ENCODE results near the gene WDFY3. TPM values are rescaled to one million over a fixed set of nuclear protein-coding genes. Genes with fewer than 3 reads are reported as not detected.
"Not testable (repeated sequence)": the region's sequence is repeated elsewhere in the genome, so short reads cannot be mapped to it uniquely, and the experiment has no call there.

WDFY3 gene
- total RNA-seq, 4 donors from 2014 or later, result 103 to 141 (median 121) TPM

- no peak for DNase-seq
- 93 to 95% methylated on average over 2 of the region's 2 CpGs for WGBS, 2 donors
- Histone ChIP-seq H3K4me1 (peaks cover 0 to 4% of the 10 kb centered on the region in 2 donors), H3K27ac (peak overlapping the region in 1 of 3 donors; percentile 0), H3K36me3 (peaks cover 5 to 11% of the 10 kb centered on the region in 2 donors), H3K9me3 (no peaks in the 10 kb centered on the region), H3K4me3 (replicated peaks in 1 of 3) (no peak overlapping the region), H3K27me3 (no peaks in the 10 kb centered on the region)
- intact Hi-C loops (cut with DNase I), result no loop called here
- no peak for TF ChIP-seq POLR2A (IDR thresholded peaks at IDR 0.05)
- TF ChIP-seq, protein P1, sequence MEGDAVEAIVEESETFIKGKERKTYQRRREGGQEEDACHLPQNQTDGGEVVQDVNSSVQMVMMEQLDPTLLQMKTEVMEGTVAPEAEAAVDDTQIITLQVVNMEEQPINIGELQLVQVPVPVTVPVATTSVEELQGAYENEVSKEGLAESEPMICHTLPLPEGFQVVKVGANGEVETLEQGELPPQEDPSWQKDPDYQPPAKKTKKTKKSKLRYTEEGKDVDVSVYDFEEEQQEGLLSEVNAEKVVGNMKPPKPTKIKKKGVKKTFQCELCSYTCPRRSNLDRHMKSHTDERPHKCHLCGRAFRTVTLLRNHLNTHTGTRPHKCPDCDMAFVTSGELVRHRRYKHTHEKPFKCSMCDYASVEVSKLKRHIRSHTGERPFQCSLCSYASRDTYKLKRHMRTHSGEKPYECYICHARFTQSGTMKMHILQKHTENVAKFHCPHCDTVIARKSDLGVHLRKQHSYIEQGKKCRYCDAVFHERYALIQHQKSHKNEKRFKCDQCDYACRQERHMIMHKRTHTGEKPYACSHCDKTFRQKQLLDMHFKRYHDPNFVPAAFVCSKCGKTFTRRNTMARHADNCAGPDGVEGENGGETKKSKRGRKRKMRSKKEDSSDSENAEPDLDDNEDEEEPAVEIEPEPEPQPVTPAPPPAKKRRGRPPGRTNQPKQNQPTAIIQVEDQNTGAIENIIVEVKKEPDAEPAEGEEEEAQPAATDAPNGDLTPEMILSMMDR (IDR thresholded peaks at IDR 0.05), result no peak
These were observed 118.1 kb downstream of the WDFY3 start for GRCh38 chr4:84848432-84848831.

DNA sequence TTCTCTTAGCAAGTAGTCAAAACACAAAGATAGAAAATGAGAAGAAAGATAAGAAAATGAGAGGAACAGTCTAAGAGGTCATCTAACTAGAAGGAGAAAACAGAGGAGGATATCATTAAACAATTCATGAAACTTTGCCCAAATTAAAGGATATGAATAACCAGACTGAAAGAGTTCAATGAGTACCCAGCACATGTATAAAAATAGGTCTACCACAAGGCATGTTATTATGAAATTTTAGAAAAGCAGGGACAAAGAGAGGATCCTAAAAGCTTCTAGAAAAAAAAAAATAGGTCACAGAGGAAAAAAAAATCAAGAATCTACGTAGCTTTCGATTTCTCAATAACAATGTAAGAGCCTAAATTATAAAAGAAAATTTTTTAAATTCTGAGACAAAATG lies 118.5 kb downstream of the WDFY3 start:
- H3K27ac ChIP-seq, result no peak overlapping the region
- DNase-seq, result no peak
- intact Hi-C loops (cut with DNase I), result no loop called here
- 89% methylated on average over 2 of the region's 2 CpGs for WGBS, 2 donors
- peaks cover 5 to 11% of the 10 kb centered on the region in 2 donors for H3K36me3 ChIP-seq
- no peaks in the 10 kb centered on the region for H3K27me3 ChIP-seq
- no peaks in the 10 kb centered on the region for H3K9me3 ChIP-seq
- H3K4me1 ChIP-seq, result peaks cover 0 to 4% of the 10 kb centered on the region in 2 donors
- TF ChIP-seq POLR2A (IDR thresholded peaks at IDR 0.05), result no peak
- TF ChIP-seq, protein P1 (IDR thresholded peaks at IDR 0.05), result no peak
- no peak overlapping the region for H3K4me3 ChIP-seq (replicated peaks in 1 of 3)

GRCh38 chr4:84846985-84847384 lies 119.5 kb downstream of the WDFY3 start:
- Histone ChIP-seq H3K27me3 (no peaks in the 10 kb centered on the region), H3K36me3 (peaks cover 5 to 11% of the 10 kb centered on the region in 2 donors), H3K4me3 (replicated peaks in 1 of 3) (no peak overlapping the region), H3K9me3 (no peaks in the 10 kb centered on the region), H3K4me1 (peaks cover 0 to 4% of the 10 kb centered on the region in 2 donors), H3K27ac (no peak overlapping the region)
- TF ChIP-seq, protein P1 (IDR thresholded peaks at IDR 0.05), result no peak
- no peak for TF ChIP-seq POLR2A (IDR thresholded peaks at IDR 0.05)
- no peak for DNase-seq
- WGBS, 2 donors, result 84 to 89% methylated on average over 1 of the region's 1 CpG
- intact Hi-C loops (cut with DNase I), result no loop called here

DNA sequence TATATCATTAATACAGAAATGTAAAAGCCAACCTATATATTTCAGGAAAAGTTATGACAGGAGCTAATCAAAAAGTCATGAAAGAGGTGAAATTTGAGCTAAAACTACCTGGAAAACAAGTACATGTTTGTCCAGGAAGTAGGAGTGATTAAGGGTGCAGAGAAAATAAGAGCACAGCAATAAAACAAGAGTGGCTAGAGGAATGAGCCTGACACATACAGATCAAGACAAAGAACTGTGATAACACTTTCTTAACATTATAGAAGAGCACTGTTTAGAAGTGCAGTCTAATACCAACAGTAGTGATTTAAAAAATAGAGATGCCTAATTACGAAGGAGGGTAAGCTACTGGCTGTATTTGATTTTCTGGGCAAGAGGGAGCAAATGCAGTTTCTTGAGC lies 125.1 kb downstream of the WDFY3 start:
- intact Hi-C loops (cut with DNase I), result no loop called here
- no peaks in the 10 kb centered on the region for H3K4me1 ChIP-seq
- 92 to 98% methylated on average over 1 of the region's 1 CpG for WGBS, 2 donors
- DNase-seq, result no peak
- H3K27me3 ChIP-seq, result no peaks in the 10 kb centered on the region
- H3K4me3 ChIP-seq (replicated peaks in 1 of 3), result no peak overlapping the region
- H3K36me3 ChIP-seq, result peaks cover 0 to 6% of the 10 kb centered on the region in 2 donors
- TF ChIP-seq POLR2A (IDR thresholded peaks at IDR 0.05), result no peak
- TF ChIP-seq, protein P1 (IDR thresholded peaks at IDR 0.05), result no peak
- H3K27ac ChIP-seq, result no peak overlapping the region
- no peaks in the 10 kb centered on the region for H3K9me3 ChIP-seq

DNA sequence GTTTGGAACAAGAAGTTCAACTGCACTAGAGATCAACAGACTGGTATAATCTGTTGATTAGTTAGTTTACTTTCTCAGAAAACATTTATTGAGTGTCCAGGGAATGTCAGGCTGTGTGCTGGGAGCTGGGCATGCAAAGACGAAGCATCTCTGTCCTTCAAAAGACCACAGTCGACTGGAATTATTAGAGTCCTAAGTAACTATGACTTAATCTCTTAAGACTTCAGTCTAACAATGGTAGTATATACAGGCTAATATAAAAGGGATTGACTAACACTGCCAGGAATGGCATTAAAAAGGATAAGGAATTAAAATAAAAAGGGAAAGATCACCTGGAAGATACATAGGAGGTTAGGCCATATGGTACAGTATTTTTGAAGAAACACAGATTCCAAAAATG lies 128.7 kb downstream of the WDFY3 start:
- Histone ChIP-seq H3K4me1 (no peaks in the 10 kb centered on the region), H3K27ac (no peak overlapping the region), H3K9me3 (no peaks in the 10 kb centered on the region), H3K4me3 (replicated peaks in 1 of 3) (no peak overlapping the region), H3K27me3 (no peaks in the 10 kb centered on the region), H3K36me3 (peaks cover 0 to 6% of the 10 kb centered on the region in 2 donors)
- intact Hi-C loops (cut with DNase I), result no loop called here
- 88 to 89% methylated on average over 2 of the region's 2 CpGs for WGBS, 2 donors
- no peak for DNase-seq
- TF ChIP-seq, protein P1 (IDR thresholded peaks at IDR 0.05), result no peak
- TF ChIP-seq POLR2A (IDR thresholded peaks at IDR 0.05), result no peak

- H3K4me3 ChIP-seq (replicated peaks in 1 of 3); intact Hi-C loops (cut with DNase I); DNase-seq; H3K27me3 ChIP-seq; H3K36me3 ChIP-seq; H3K9me3 ChIP-seq; H3K27ac ChIP-seq; H3K4me1 ChIP-seq: not testable (repeated sequence)
- 95 to 96% methylated on average over 6 of the region's 6 CpGs for WGBS, 2 donors
These were observed 136.9 kb downstream of the WDFY3 start for GRCh38 chr4:84829633-84830032.
